Lower leg skin (tissue), 3 donors: Measurements from ENCODE around the gene IGFL1.

Experiments
- POLR2A ChIP-seq, 2 donors: fragments of 450-650 bp; IDR thresholded peaks; one replicate each; pipeline ENCODE4 v1.6.1; 2016 to 2017; ENCODE audit warnings: antibody characterized with exemption in 2 of 2, mild to moderate bottlenecking in 1 of 2, moderate library complexity in 1 of 2
- TF ChIP-seq, protein P1 (sequence below), 3 donors: fragments of 450-650 bp; IDR thresholded peaks; one replicate each; pipeline ENCODE4 v1.5.1; 2016; ENCODE audit warnings: antibody characterized with exemption in 3 of 3, mild to moderate bottlenecking in 3 of 3, moderate library complexity in 2 of 3

DNA sequence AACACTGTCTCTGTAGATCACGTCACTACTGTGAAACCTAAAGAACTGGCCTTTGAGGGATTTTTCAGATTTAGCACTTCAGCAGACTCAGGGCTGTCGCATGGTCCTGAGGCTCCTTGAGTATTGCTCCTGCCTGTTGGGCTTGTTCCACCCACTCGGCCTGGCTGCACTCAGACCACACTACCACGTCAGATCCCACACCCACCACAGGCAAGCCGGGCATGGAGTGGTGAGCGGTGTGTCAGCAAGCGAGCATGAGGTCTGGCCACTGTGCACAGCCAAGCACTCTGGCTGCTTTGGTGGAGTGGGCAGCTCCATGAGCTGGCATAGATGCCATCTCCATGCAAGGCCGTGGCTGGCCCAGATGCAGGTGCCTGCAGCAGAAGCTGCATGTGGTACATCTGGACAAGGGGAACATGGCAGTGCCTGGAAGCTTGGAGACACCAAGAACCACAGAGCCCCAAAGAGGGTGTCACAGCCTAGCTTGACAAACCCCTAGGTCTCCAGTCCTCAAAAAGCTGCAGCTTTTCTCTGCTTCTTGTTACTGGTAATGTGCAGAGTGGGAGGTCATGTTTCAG lies 9.4 kb upstream of the IGFL1 start:
- TF ChIP-seq, protein P1, sequence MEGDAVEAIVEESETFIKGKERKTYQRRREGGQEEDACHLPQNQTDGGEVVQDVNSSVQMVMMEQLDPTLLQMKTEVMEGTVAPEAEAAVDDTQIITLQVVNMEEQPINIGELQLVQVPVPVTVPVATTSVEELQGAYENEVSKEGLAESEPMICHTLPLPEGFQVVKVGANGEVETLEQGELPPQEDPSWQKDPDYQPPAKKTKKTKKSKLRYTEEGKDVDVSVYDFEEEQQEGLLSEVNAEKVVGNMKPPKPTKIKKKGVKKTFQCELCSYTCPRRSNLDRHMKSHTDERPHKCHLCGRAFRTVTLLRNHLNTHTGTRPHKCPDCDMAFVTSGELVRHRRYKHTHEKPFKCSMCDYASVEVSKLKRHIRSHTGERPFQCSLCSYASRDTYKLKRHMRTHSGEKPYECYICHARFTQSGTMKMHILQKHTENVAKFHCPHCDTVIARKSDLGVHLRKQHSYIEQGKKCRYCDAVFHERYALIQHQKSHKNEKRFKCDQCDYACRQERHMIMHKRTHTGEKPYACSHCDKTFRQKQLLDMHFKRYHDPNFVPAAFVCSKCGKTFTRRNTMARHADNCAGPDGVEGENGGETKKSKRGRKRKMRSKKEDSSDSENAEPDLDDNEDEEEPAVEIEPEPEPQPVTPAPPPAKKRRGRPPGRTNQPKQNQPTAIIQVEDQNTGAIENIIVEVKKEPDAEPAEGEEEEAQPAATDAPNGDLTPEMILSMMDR (IDR thresholded peaks at IDR 0.05): no peak
- TF ChIP-seq POLR2A (IDR thresholded peaks at IDR 0.05): no peak
